Heart left ventricle (tissue), 16 donors: ENCODE measurements around the gene NTRK3. TPM values are rescaled to one million over a fixed set of nuclear protein-coding genes. Genes with fewer than 3 reads are reported as not detected.

Experiments used
- ATAC-seq, 4 donors: fragments of 200-7000 bp; cut with Tn5 transposase; one replicate each; pipeline ENCODE4 v1.9.1; 2020 to 2022; ENCODE audit warnings: moderate library complexity in 4 of 4, mild to moderate bottlenecking in 3 of 4, moderate number of reproducible peaks in 1 of 4
- DNase-seq, 5 donors: peaks; one replicate each; pipeline ENCODE4 v3.0.0-alpha.2; 2020
- H3K27ac ChIP-seq, 12 donors: fragments of 200-600 bp; sonication (generic) in 4 of 12; one replicate each; pipeline versions ENCODE4 v1.5.0 to v1.8.0; 2016 to 2022; ENCODE audit warnings: mild to moderate bottlenecking in 2 of 12
- H3K27me3 ChIP-seq, 9 donors: fragments of 200-600 bp; sonication (generic) in 2 of 9; one replicate each; pipeline versions ENCODE4 v1.5.1 to v1.8.0; 2016 to 2022; ENCODE audit warnings: mild to moderate bottlenecking in 3 of 9
- H3K36me3 ChIP-seq, 9 donors: fragments of 200-600 bp; sonication (generic) in 2 of 9; one replicate each; pipeline versions ENCODE4 v1.5.0 to v1.8.0; 2018 to 2022; ENCODE audit warnings: mild to moderate bottlenecking in 2 of 9
- H3K4me1 ChIP-seq, 12 donors: fragments of 200-600 bp; sonication (generic) in 4 of 12; one replicate each; pipeline versions ENCODE4 v1.5.0 to v1.8.0; 2016 to 2022; ENCODE audit warnings: mild to moderate bottlenecking in 3 of 12
- H3K4me3 ChIP-seq, 12 donors: fragments of 200-600 bp; sonication (generic) in 4 of 12; one replicate each; pipeline versions ENCODE4 v1.5.0 to v1.8.0; 2017 to 2022; ENCODE audit warnings: mild to moderate bottlenecking in 9 of 12, moderate library complexity in 4 of 12
- H3K9me3 ChIP-seq, 12 donors: fragments of 200-600 bp; sonication (generic) in 4 of 12; one replicate each; pipeline versions ENCODE4 v1.5.0 to v1.8.0; 2016 to 2022; ENCODE audit warnings: mild to moderate bottlenecking in 1 of 12
- POLR2A ChIP-seq, 2 donors: fragments of 450-650 bp; IDR thresholded peaks; one replicate each; pipeline ENCODE4 v1.6.1; 2017; ENCODE audit warnings: antibody characterized with exemption in 2 of 2, mild to moderate bottlenecking in 2 of 2, moderate library complexity in 2 of 2
- WGBS, 4 donors: extraction: QIAGEN DNeasy Blood & Tissue Kit in 2 of 4; methylation state at CpG; one replicate each; pipeline versions ENCODE4 v1.1.5 to v1.1.7; 2013 to 2018; 5-methylcytosine and 5-hydroxymethylcytosine counted together
- intact Hi-C, 10 donors: fragments of 100-400 bp; cut with DNase I; formaldehyde crosslinking; loops; one replicate each; pipeline versions ENCODE4 v1.11.1 to v1.14.2; 2022
- polyA plus RNA-seq, 2 donors: library from polyadenylated mRNA; stranded (reverse); fragments of 200-250 nt; gene quantifications; one replicate each; pipeline ENCODE4 v1.2.3, GENCODE V29; 2013
- total RNA-seq, 9 donors: library from RNA; depleted of rRNA in 2 of 9; stranded (reverse); fragments of >200 nt in 2 of 9; fragmentation: NEBNext Ultra II Directional in 3 of 9; extraction: Animal tissue kit (Norgen Biotek cat#: 25700) in 3 of 9; gene quantifications; one replicate each; pipeline versions ENCODE4 v1.1.0 to v1.2.4, GENCODE V29; 2016 to 2023
- TF ChIP-seq, protein P1 (sequence below), 12 donors: fragments of 200-600 bp; sonication (generic) in 4 of 12; IDR thresholded peaks; one replicate each; pipeline versions ENCODE4 v1.5.0 to v1.8.0; 2018 to 2022; ENCODE audit warnings: antibody characterized with exemption in 12 of 12, mild to moderate bottlenecking in 5 of 12
- donor health status: ischemic (EF 13 %, LVEDD 7.1; RV severe dilation, severe dysfunction).
- donor health status: healthy with polysubstance abuse.
- donor health status: DM: no; HTN: yes; CAD: no.
- donor health status: DM: no; HTN: no; CAD: no.
- donor health status: ischemic (EF 25% LVEDD 6.9; RV normal size, moderate dysfunction).
- donor health status: ischemic (EF 25% LVEDD 5.7; RV mildly dilated, moderate dysfunction).
- donor health status: healthy.
- donor health status: DM: yes; HTN: yes; CAD: no.
- donor health status: ischemic (EF 35%, LVEDD 5.7; RV mildly dilated, moderate dysfunction).
- donor health status: nonischemic (EF 11% LVEDD 7.7; RV severe dilation, severe dysfunction).
- donor health status: DM: yes; HTN: yes; CAD: no.
- donor health status: PGD.
- donor health status: ischemic (EF 29% LVEDD 5.4; RV normal size, mild dysfunction).
- donor health status: nonischemic (EF 23%, LVEDD 6.1; RV moderate dilation, normal function).

Gene NTRK3
- total and polyA plus RNA-seq, 11 donors, result 0.53 to 6.8 (median 2.0) TPM

DNA sequence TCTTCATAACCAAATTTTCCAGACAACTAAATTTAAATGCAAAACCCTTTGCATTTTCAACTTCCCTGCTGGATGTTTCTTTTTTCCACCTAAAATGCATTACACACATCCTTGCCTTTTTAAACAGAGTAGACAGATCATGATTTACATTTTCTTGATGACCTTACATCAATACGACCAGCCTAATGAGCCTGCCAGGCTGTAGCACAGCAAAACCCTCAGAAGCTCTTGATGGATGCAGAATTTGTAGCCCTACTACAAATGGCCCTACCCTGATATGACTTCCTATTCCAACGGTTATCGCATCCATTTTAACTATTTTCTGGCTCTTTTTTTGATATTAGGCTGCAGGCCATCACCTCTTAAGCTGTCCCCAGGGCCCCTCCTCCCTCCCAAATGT, 66.3 kb downstream of the NTRK3 start:
- WGBS, 4 donors, result 83 to 87% (median 86%) methylated on average over 3 of the region's 3 CpGs
- H3K27me3 ChIP-seq, result no peaks in the 10 kb centered on the region
- DNase-seq (no peak), ATAC-seq (no peak)
- no peaks in the 10 kb centered on the region for H3K4me1 ChIP-seq
- intact Hi-C loops, result no loop called here
- no peak overlapping the region for H3K27ac ChIP-seq
- H3K4me3 ChIP-seq, result no peak overlapping the region
- H3K9me3 ChIP-seq, result no peaks in the 10 kb centered on the region
- TF ChIP-seq, protein P1, sequence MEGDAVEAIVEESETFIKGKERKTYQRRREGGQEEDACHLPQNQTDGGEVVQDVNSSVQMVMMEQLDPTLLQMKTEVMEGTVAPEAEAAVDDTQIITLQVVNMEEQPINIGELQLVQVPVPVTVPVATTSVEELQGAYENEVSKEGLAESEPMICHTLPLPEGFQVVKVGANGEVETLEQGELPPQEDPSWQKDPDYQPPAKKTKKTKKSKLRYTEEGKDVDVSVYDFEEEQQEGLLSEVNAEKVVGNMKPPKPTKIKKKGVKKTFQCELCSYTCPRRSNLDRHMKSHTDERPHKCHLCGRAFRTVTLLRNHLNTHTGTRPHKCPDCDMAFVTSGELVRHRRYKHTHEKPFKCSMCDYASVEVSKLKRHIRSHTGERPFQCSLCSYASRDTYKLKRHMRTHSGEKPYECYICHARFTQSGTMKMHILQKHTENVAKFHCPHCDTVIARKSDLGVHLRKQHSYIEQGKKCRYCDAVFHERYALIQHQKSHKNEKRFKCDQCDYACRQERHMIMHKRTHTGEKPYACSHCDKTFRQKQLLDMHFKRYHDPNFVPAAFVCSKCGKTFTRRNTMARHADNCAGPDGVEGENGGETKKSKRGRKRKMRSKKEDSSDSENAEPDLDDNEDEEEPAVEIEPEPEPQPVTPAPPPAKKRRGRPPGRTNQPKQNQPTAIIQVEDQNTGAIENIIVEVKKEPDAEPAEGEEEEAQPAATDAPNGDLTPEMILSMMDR (IDR thresholded peaks at IDR 0.05), result no peak
- TF ChIP-seq POLR2A (IDR thresholded peaks at IDR 0.05), result no peak
- no peaks in the 10 kb centered on the region for H3K36me3 ChIP-seq

DNA sequence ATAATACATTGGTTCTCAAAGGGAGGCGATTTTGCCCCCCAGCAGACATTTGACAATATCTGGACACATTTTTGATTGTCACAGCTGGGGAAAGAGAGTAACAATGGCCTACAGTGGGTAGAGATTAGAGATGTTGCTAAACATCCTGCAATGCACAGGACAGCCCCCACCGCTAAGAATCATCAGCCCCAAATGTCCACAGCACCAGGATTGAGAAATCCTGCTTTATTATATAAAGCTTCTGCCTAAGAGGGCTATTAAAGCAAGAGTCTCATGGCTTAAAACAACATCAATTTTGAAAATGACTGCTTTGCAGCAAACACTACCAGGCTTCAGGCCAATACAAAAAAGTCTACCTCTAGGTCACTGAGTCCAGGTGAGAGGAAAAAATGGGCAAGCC, 68.2 kb downstream of the NTRK3 start:
- H3K36me3 ChIP-seq, result no peaks in the 10 kb centered on the region
- H3K27me3 ChIP-seq, result peaks cover 0 to 10% (median 0%) of the 10 kb centered on the region in 9 donors
- H3K4me1 ChIP-seq, result no peaks in the 10 kb centered on the region
- H3K9me3 ChIP-seq, result no peaks in the 10 kb centered on the region
- no peak overlapping the region for H3K4me3 ChIP-seq
- no peak for TF ChIP-seq POLR2A (IDR thresholded peaks at IDR 0.05)
- TF ChIP-seq, protein P1 (IDR thresholded peaks at IDR 0.05), result no peak
- intact Hi-C loops, result no loop called here
- no peak overlapping the region for H3K27ac ChIP-seq
- no peak for DNase-seq
- ATAC-seq, result no peak
- 63 to 73% (median 68%) methylated on average over 2 of the region's 2 CpGs for WGBS, 4 donors

DNA sequence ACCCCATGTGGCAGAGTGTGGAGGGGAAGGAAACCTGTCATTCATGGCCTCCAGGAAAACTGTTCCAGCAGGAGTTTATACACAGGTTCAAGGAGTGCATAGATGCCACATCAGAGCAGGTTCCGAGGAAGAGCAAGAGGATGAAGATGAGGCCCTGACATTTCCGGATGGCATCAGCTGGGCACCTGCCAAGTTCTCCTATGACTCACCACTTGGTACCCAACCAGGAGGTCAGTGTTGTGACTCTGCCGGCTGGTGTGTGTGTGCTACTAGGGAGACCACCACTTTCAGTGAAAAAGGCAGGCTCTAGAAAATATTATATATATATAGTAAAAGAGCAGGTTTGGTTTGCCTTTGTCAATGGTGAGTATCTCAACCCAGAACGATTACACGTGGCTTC, 69.3 kb downstream of the NTRK3 start:
- WGBS, 4 donors, result 43 to 58% (median 50%) methylated on average over 5 of the region's 5 CpGs
- no peaks in the 10 kb centered on the region for H3K9me3 ChIP-seq
- H3K27ac ChIP-seq, result no peak overlapping the region
- no peaks in the 10 kb centered on the region for H3K4me1 ChIP-seq
- H3K36me3 ChIP-seq, result no peaks in the 10 kb centered on the region
- H3K4me3 ChIP-seq, result no peak overlapping the region
- peak in 1 of 5 donors; percentile 9 for DNase-seq
- peaks cover 0 to 10% (median 0%) of the 10 kb centered on the region in 9 donors for H3K27me3 ChIP-seq
- intact Hi-C loops, result no loop called here
- ATAC-seq, result peak in 1 of 4 donors; percentile 12
- TF ChIP-seq POLR2A (IDR thresholded peaks at IDR 0.05), result no peak
- TF ChIP-seq, protein P1 (IDR thresholded peaks at IDR 0.05), result no peak

DNA sequence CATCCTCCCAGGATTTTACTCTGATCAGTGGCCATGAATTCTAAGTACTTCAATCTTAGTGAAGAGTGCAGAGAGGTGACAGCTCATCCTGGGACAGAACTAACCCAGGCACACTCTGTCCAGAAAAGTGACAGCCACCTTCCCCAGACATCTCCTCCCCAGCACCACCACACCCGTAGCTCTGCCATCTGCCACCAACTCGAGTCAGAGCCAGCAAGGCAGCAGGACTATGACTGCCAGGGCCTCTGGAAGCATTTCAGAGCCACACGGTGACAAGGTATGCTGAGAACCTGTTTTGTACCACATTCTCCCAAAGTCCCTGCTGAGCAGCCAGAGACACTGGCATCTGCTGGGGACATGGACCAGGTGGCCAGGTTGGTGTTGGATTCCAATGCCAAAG, 71.0 kb downstream of the NTRK3 start:
- ATAC-seq (no peak), DNase-seq (no peak)
- no peak overlapping the region for H3K27ac ChIP-seq
- 54 to 72% (median 63%) methylated on average over 3 of the region's 3 CpGs for WGBS, 4 donors
- H3K36me3 ChIP-seq, result no peaks in the 10 kb centered on the region
- no peaks in the 10 kb centered on the region for H3K4me1 ChIP-seq
- intact Hi-C loops, result no loop called here
- no peak for TF ChIP-seq POLR2A (IDR thresholded peaks at IDR 0.05)
- TF ChIP-seq, protein P1 (IDR thresholded peaks at IDR 0.05), result no peak
- no peak overlapping the region for H3K4me3 ChIP-seq
- H3K27me3 ChIP-seq, result peaks cover 0 to 11% (median 0%) of the 10 kb centered on the region in 9 donors
- no peaks in the 10 kb centered on the region for H3K9me3 ChIP-seq
